ENCODE measurements around the gene NDC80.
A peak's percentile ranks its signal among the peaks of the same experiment; 100 is the strongest.
"Not testable (repeated sequence)": the region's sequence is repeated elsewhere in the genome, so short reads cannot be mapped to it uniquely, and the experiment has no call there.

NDC80 gene

GRCh38 chr18:2635586-2635985, 64.2 kb downstream of the NDC80 start:
- DNase-seq, result no peak

- DNase-seq, result no peak
Measured at GRCh38 chr18:2636126-2636631, 64.8 kb downstream of the NDC80 start.

- no peak for DNase-seq
Measured at GRCh38 chr18:2641638-2642037, 70.3 kb downstream of the NDC80 start.

GRCh38 chr18:2642771-2643170, 71.4 kb downstream of the NDC80 start:
- no peak for DNase-seq

- no peak for DNase-seq
Measured at GRCh38 chr18:2644535-2644934, 73.2 kb downstream of the NDC80 start.

- no peak for DNase-seq
Measured at GRCh38 chr18:2651981-2652380, 80.6 kb downstream of the NDC80 start.

- DNase-seq, result no peak
Measured at GRCh38 chr18:2653467-2653866, 82.1 kb downstream of the NDC80 start.

- no peak for DNase-seq
Measured at GRCh38 chr18:2654169-2654927, 83.0 kb downstream of the NDC80 start.

- DNase-seq, result no peak
Measured at GRCh38 chr18:2654928-2655177, 83.5 kb downstream of the NDC80 start.

- peak; percentile 63 for DNase-seq
Measured at GRCh38 chr18:2655178-2655953, 84.0 kb downstream of the NDC80 start, which contains the start of gene SMCHD1. SMCHD1 (plus strand) TSS chr18:2655726; CDS start chr18:2656076, 350 bp downstream.

GRCh38 chr18:2655954-2656236, 84.5 kb downstream of the NDC80 start:
- peak; percentile 48 for DNase-seq

- DNase-seq, result peak; percentile 19
Measured at GRCh38 chr18:2656237-2656980, 85.1 kb downstream of the NDC80 start.

GRCh38 chr18:2656981-2657512, 85.7 kb downstream of the NDC80 start:
- DNase-seq, result no peak

GRCh38 chr18:2657788-2658458, 86.6 kb downstream of the NDC80 start:
- no peak for DNase-seq

- DNase-seq, result not testable (repeated sequence)
Measured at GRCh38 chr18:2660849-2661248, 89.5 kb downstream of the NDC80 start.

GRCh38 chr18:2662288-2662687, 90.9 kb downstream of the NDC80 start:
- not testable (repeated sequence) for DNase-seq

- no peak for DNase-seq
Measured at GRCh38 chr18:2662990-2663389, 91.6 kb downstream of the NDC80 start.
